ENCODE measurements around the gene PSMB7. TPM values are rescaled to one million over a fixed set of nuclear protein-coding genes. Genes with fewer than 3 reads are reported as not detected.

PSMB7 gene
- total and polyA plus RNA-seq, 2 of the 13 experiments (the other 11 are each of a cell fraction or from before 2014, with no cell fraction given), result 259 to 291 TPM

- no peaks in the 10 kb centered on the region for H3K79me2 ChIP-seq (ENCODE audit: insufficient read depth, low read length)
- ChIA-PET POLR2A (no interaction called here), CTCF (ENCODE audit: low intra/inter-chr PET ratio, low total read pairs) (no interaction called here)
- H3K36me3 ChIP-seq (replicated peaks in 1 of 2; ENCODE audit: control insufficient read depth in 1 of 2, insufficient read depth in 2 of 2, low read length in 2 of 2), result peaks cover 28 to 76% of the 10 kb centered on the region in 2 experiments
- intact Hi-C loops (cut with micrococcal nuclease; ENCODE audit: unreplicated experiment) (no loop called here), in situ Hi-C loops (cut with HindIII; ENCODE audit: extremely low pct_ligation_motif_present, low pct_unique_long_range_greater_than_20kb) (no loop called here)
- DNase-seq (ENCODE audit: low spot score) (no peak), FAIRE-seq (no peak), ATAC-seq (no peak)
- no peaks in the 10 kb centered on the region for H4K20me1 ChIP-seq (ENCODE audit: insufficient read depth, low read length)
- no peak overlapping the region for H2AFZ ChIP-seq (ENCODE audit: low read length)
- no peak overlapping the region for H3K9ac ChIP-seq (ENCODE audit: insufficient read depth, low read depth, low read length)
- no peaks in the 10 kb centered on the region for H3K4me1 ChIP-seq (ENCODE audit: insufficient read depth, low read length)
- H3K9me3 ChIP-seq (ENCODE audit: low read length), result no peaks in the 10 kb centered on the region
- no TSS peak for BruUV-seq (replicated peaks)
- H3K4me3 ChIP-seq (replicated peaks in 1 of 3; ENCODE audit: insufficient read depth in 1 of 3, low read depth in 2 of 3, low read length in 3 of 3), result no peak overlapping the region
- TF ChIP-seq ZNF335 (CRISPR knock-in tag; IDR thresholded peaks at IDR 0.05) (no peak), RBM22 (optimal IDR thresholded peaks at IDR 0.05; ENCODE audit: low read length) (peak; percentile 9), AGO2 (optimal IDR thresholded peaks at IDR 0.05; ENCODE audit: low read depth, low read length) (peak; percentile 74), KDM5B (CRISPR knock-in tag; IDR thresholded peaks at IDR 0.05; ENCODE audit: borderline replicate concordance) (no peak), TMF1 (CRISPR knock-in tag; IDR thresholded peaks at IDR 0.05; ENCODE audit: low read depth) (no peak)
- WGBS (ENCODE audit: low lambda C conversion rate), result 98% methylated on average over 8 of the region's 11 CpGs
- no peaks in the 10 kb centered on the region for H3K27me3 ChIP-seq (ENCODE audit: control insufficient read depth in 1 of 2, insufficient read depth in 2 of 2, low read length in 2 of 2)
- H3K27ac ChIP-seq (ENCODE audit: extremely low read length, insufficient read depth, low read length), result no peak overlapping the region
- H3K4me2 ChIP-seq (ENCODE audit: low read depth, low read length), result no peak overlapping the region
These were observed 72.9 kb downstream of the PSMB7 start for GRCh38 chr9:124342402-124342775.

GRCh38 chr9:124341455-124342170 lies 73.6 kb downstream of the PSMB7 start:
- Histone ChIP-seq H3K9me3 (ENCODE audit: low read length) (no peaks in the 10 kb centered on the region), H3K9ac (ENCODE audit: insufficient read depth, low read depth, low read length) (no peak overlapping the region)
- CTCF ChIA-PET (ENCODE audit: low intra/inter-chr PET ratio, low total read pairs), result no interaction called here
- TF ChIP-seq PPARG (CRISPR knock-in tag; conservative IDR thresholded peaks at IDR 0.05) (no peak), HMG20A (CRISPR knock-in tag; IDR thresholded peaks at IDR 0.05; ENCODE audit: borderline replicate concordance) (no peak), MTA1 (CRISPR knock-in tag; IDR thresholded peaks at IDR 0.05; ENCODE audit: borderline replicate concordance) (no peak), ZNF878 (CRISPR knock-in tag; IDR thresholded peaks at IDR 0.05) (no peak), MTF1 (CRISPR knock-in tag; IDR thresholded peaks at IDR 0.05) (no peak), NCOA5 (CRISPR knock-in tag; IDR thresholded peaks at IDR 0.05) (no peak), STAT5B (CRISPR knock-in tag; IDR thresholded peaks at IDR 0.05) (no peak), SRSF4 (IDR thresholded peaks at IDR 0.05; ENCODE audit: low read depth, low read length, poor library complexity, severe bottlenecking) (no peak), MXD1 (CRISPR knock-in tag; IDR thresholded peaks at IDR 0.05) (no peak), ZNF20 (CRISPR knock-in tag; IDR thresholded peaks at IDR 0.05) (no peak), ZNF34 (CRISPR knock-in tag; IDR thresholded peaks at IDR 0.05; ENCODE audit: borderline replicate concordance) (no peak), ZNF563 (CRISPR knock-in tag; IDR thresholded peaks at IDR 0.05) (no peak), ZNF503 (CRISPR knock-in tag; IDR thresholded peaks at IDR 0.05) (no peak), AGO2 (optimal IDR thresholded peaks at IDR 0.05; ENCODE audit: low read depth, low read length) (no peak), HDAC1 (CRISPR knock-in tag; IDR thresholded peaks at IDR 0.05) (no peak)

More at GRCh38 chr9:124341455-124342170, 73.6 kb downstream of the PSMB7 start:
- Histone ChIP-seq H3K27me3 (ENCODE audit: control insufficient read depth in 1 of 2, insufficient read depth in 2 of 2, low read length in 2 of 2) (no peaks in the 10 kb centered on the region), H3K79me2 (ENCODE audit: insufficient read depth, low read length) (no peaks in the 10 kb centered on the region), H3K4me3 (replicated peaks in 1 of 3; ENCODE audit: insufficient read depth in 1 of 3, low read depth in 2 of 3, low read length in 3 of 3) (no peak overlapping the region), H3K4me1 (ENCODE audit: insufficient read depth, low read length) (no peaks in the 10 kb centered on the region), H3K36me3 (replicated peaks in 1 of 2; ENCODE audit: control insufficient read depth in 1 of 2, insufficient read depth in 2 of 2, low read length in 2 of 2) (peaks cover 30 to 73% of the 10 kb centered on the region in 2 experiments), H4K20me1 (ENCODE audit: insufficient read depth, low read length) (no peaks in the 10 kb centered on the region), H2AFZ (ENCODE audit: low read length) (no peak overlapping the region), H3K27ac (ENCODE audit: extremely low read length, insufficient read depth, low read length) (no peak overlapping the region), H3K4me2 (ENCODE audit: low read depth, low read length) (no peak overlapping the region)
- POLR2A ChIA-PET, result no interaction called here
- DNase-seq (ENCODE audit: low spot score), result no peak
- intact Hi-C loops (cut with micrococcal nuclease; ENCODE audit: unreplicated experiment), result no loop called here
- no TSS peak for BruUV-seq (replicated peaks)
- no peak for FAIRE-seq
- in situ Hi-C loops (cut with HindIII; ENCODE audit: extremely low pct_ligation_motif_present, low pct_unique_long_range_greater_than_20kb), result no loop called here
- 98% methylated on average over 15 of the region's 21 CpGs for WGBS (ENCODE audit: low lambda C conversion rate)
- no peak for ATAC-seq
